Upper lobe of left lung (tissue), 6 donors: ENCODE data around the gene ACSL1. TPM values are rescaled to one million over a fixed set of nuclear protein-coding genes. Genes with fewer than 3 reads are reported as not detected.

Experiments used
- ATAC-seq, 2 donors: fragments of 200-7000 bp; cut with Tn5 transposase; one replicate each; pipeline ENCODE4 v1.9.1; 2022; ENCODE audit warnings: mild to moderate bottlenecking in 2 of 2, moderate library complexity in 2 of 2; ENCODE audit not compliant: low FRiP score in 2 of 2
- DNase-seq, 2 donors: peaks; one replicate each; pipeline ENCODE4 v3.0.0-alpha.2; 2019 to 2020
- H3K27ac ChIP-seq, 4 donors: fragments of 200-600 bp; sonication (generic); one replicate each; pipeline ENCODE4 v1.5.1; 2016 to 2019
- H3K27me3 ChIP-seq, 4 donors: fragments of 200-600 bp; sonication (generic); one replicate each; pipeline ENCODE4 v1.5.1; 2017 to 2019
- H3K36me3 ChIP-seq, 4 donors: fragments of 200-600 bp; sonication (generic); one replicate each; pipeline ENCODE4 v1.5.1; 2016 to 2019
- H3K4me1 ChIP-seq, 4 donors: fragments of 200-600 bp; sonication (generic); one replicate each; pipeline ENCODE4 v1.5.1; 2018 to 2019
- H3K4me3 ChIP-seq, 4 donors: fragments of 200-600 bp; sonication (generic); one replicate each; pipeline ENCODE4 v1.5.1; 2017 to 2019; ENCODE audit warnings: mild to moderate bottlenecking in 2 of 4, moderate library complexity in 1 of 4
- H3K9me3 ChIP-seq, 4 donors: fragments of 200-600 bp; sonication (generic); one replicate each; pipeline ENCODE4 v1.5.1; 2018 to 2019
- CTCF ChIP-seq, 6 experiments: fragments of 450-650 bp in 4 of 6; fragments of 200-600 bp in 2 of 6; sonication (generic) in 2 of 6; IDR thresholded peaks; one replicate each; pipeline ENCODE4 v1.5.1; 2016 to 2019; ENCODE audit warnings: antibody characterized with exemption in 6 of 6
- EP300 ChIP-seq, 4 donors: sonication (generic); formaldehyde crosslinking; IDR thresholded peaks; one replicate each; pipeline ENCODE4 v1.5.1; 2017; ENCODE audit warnings: antibody characterized with exemption in 4 of 4, control low read depth in 2 of 4
- POLR2A ChIP-seq, 4 donors: fragments of 450-650 bp; IDR thresholded peaks; one replicate each; pipeline ENCODE4 v1.5.1; 2016 to 2017; ENCODE audit warnings: antibody characterized with exemption in 4 of 4, mild to moderate bottlenecking in 2 of 4
- POLR2AphosphoS5 ChIP-seq, 2 donors: sonication (generic); formaldehyde crosslinking; IDR thresholded peaks; one replicate each; pipeline ENCODE4 v1.5.1; 2017; ENCODE audit warnings: antibody characterized with exemption in 2 of 2
- WGBS, 2 donors: methylation state at CpG; one replicate each; pipeline ENCODE4 v1.1.5; 2017 to 2018; 5-methylcytosine and 5-hydroxymethylcytosine counted together
- total RNA-seq, 6 donors: library from RNA; depleted of rRNA in 4 of 6; stranded (reverse); fragments of >200 nt in 4 of 6; gene quantifications; one replicate each; pipeline versions ENCODE4 v1.1.0 to v1.2.1, GENCODE V29; 2016 to 2021
- donor health status: DM: no; HTN: no; CAD: no; lungs with moderate emphysema.
- donor health status: DM: no; HTN: yes; CAD: no; lungs with severe emphysema.

The ACSL1 gene
- total RNA-seq, 6 donors from 2014 or later, result 208 to 306 (median 234) TPM

GRCh38 chr4:184854673-184855072, 28.9 kb upstream of the ACSL1 start:
- Histone ChIP-seq H3K36me3 (no peaks in the 10 kb centered on the region), H3K9me3 (no peaks in the 10 kb centered on the region), H3K27ac (peak overlapping the region; percentile 71 to 85 (median 76)), H3K27me3 (no peaks in the 10 kb centered on the region), H3K4me1 (peaks cover 0 to 8% (median 0%) of the 10 kb centered on the region in 4 donors), H3K4me3 (peak overlapping the region in 1 of 4 donors; percentile 11)
- DNase-seq (peak in 1 of 2 donors; percentile 75), ATAC-seq (peak in 1 of 2 donors; percentile 43)
- WGBS, 2 donors, result 27 to 37% methylated on average over 6 of the region's 6 CpGs
- TF ChIP-seq POLR2AphosphoS5 (IDR thresholded peaks at IDR 0.05) (peak; percentile 39 to 75), POLR2A (IDR thresholded peaks at IDR 0.05) (peak in 2 of 4 donors; percentile 16 to 36), CTCF (IDR thresholded peaks at IDR 0.05) (no peak), EP300 (IDR thresholded peaks at IDR 0.05) (peak in 2 of 4 donors; percentile 61 to 63)

- DNase-seq, result no peak
- Histone ChIP-seq H3K9me3 (no peaks in the 10 kb centered on the region), H3K4me1 (peaks cover 0 to 8% (median 0%) of the 10 kb centered on the region in 4 donors), H3K36me3 (no peaks in the 10 kb centered on the region), H3K27me3 (no peaks in the 10 kb centered on the region), H3K4me3 (no peak overlapping the region), H3K27ac (peak overlapping the region; percentile 63 to 85 (median 74))
- no peak for ATAC-seq
- WGBS, 2 donors, result 88 to 89% methylated on average over 9 of the region's 9 CpGs
- TF ChIP-seq POLR2A (IDR thresholded peaks at IDR 0.05) (no peak), CTCF (IDR thresholded peaks at IDR 0.05) (no peak), EP300 (IDR thresholded peaks at IDR 0.05) (no peak), POLR2AphosphoS5 (IDR thresholded peaks at IDR 0.05) (no peak)
These were observed 27.7 kb upstream of the ACSL1 start for GRCh38 chr4:184853436-184853835.

- H3K9me3 ChIP-seq, result no peaks in the 10 kb centered on the region
- TF ChIP-seq POLR2AphosphoS5 (IDR thresholded peaks at IDR 0.05), result no peak
- peak in 1 of 4 donors; percentile 18 for TF ChIP-seq POLR2A (IDR thresholded peaks at IDR 0.05)
- peaks cover 0 to 10% (median 0%) of the 10 kb centered on the region in 4 donors for H3K4me1 ChIP-seq
- no peak overlapping the region for H3K4me3 ChIP-seq
- H3K27me3 ChIP-seq, result no peaks in the 10 kb centered on the region
- no peak for ATAC-seq
- H3K36me3 ChIP-seq, result no peaks in the 10 kb centered on the region
- H3K27ac ChIP-seq, result peak overlapping the region; percentile 46 to 85 (median 66)
- DNase-seq, result no peak
- whole genome bisulfite sequencing, 2 donors, result 83 to 95% methylated on average over 1 of the region's 1 CpG
These were observed 26.1 kb upstream of the ACSL1 start for GRCh38 chr4:184851886-184852285.

- Histone ChIP-seq H3K9me3 (no peaks in the 10 kb centered on the region), H3K4me3 (no peak overlapping the region), H3K4me1 (peaks cover 0 to 10% (median 0%) of the 10 kb centered on the region in 4 donors), H3K27me3 (no peaks in the 10 kb centered on the region), H3K36me3 (no peaks in the 10 kb centered on the region), H3K27ac (peak overlapping the region; percentile 70 to 85 (median 78))
- TF ChIP-seq CTCF (IDR thresholded peaks at IDR 0.05) (no peak), POLR2A (IDR thresholded peaks at IDR 0.05) (peak in 1 of 4 donors; percentile 68), EP300 (IDR thresholded peaks at IDR 0.05) (peak; percentile 56 to 92 (median 90)), POLR2AphosphoS5 (IDR thresholded peaks at IDR 0.05) (peak; percentile 78 to 91)
- DNase-seq (peak in 1 of 2 donors; percentile 64), ATAC-seq (peak; percentile 52 to 68)
- 43 to 55% methylated on average over 3 of the region's 3 CpGs for WGBS, 2 donors
These were observed 25.4 kb upstream of the ACSL1 start for GRCh38 chr4:184851200-184851541.

- Histone ChIP-seq H3K27me3 (no peaks in the 10 kb centered on the region), H3K36me3 (no peaks in the 10 kb centered on the region), H3K4me3 (no peak overlapping the region), H3K27ac (peak overlapping the region; percentile 70 to 85 (median 78)), H3K9me3 (no peaks in the 10 kb centered on the region), H3K4me1 (peaks cover 0 to 10% (median 0%) of the 10 kb centered on the region in 4 donors)
- ATAC-seq (no peak), DNase-seq (peak in 1 of 2 donors; percentile 60)
- no peak for TF ChIP-seq EP300 (IDR thresholded peaks at IDR 0.05)
- no peak for TF ChIP-seq POLR2AphosphoS5 (IDR thresholded peaks at IDR 0.05)
- TF ChIP-seq CTCF (IDR thresholded peaks at IDR 0.05), result no peak
- no peak for TF ChIP-seq POLR2A (IDR thresholded peaks at IDR 0.05)
- 73 to 84% methylated on average over 10 of the region's 10 CpGs for WGBS, 2 donors
These were observed 24.8 kb upstream of the ACSL1 start for GRCh38 chr4:184850431-184851199.
